ENCODE results near the gene PTPN14.

DNA sequence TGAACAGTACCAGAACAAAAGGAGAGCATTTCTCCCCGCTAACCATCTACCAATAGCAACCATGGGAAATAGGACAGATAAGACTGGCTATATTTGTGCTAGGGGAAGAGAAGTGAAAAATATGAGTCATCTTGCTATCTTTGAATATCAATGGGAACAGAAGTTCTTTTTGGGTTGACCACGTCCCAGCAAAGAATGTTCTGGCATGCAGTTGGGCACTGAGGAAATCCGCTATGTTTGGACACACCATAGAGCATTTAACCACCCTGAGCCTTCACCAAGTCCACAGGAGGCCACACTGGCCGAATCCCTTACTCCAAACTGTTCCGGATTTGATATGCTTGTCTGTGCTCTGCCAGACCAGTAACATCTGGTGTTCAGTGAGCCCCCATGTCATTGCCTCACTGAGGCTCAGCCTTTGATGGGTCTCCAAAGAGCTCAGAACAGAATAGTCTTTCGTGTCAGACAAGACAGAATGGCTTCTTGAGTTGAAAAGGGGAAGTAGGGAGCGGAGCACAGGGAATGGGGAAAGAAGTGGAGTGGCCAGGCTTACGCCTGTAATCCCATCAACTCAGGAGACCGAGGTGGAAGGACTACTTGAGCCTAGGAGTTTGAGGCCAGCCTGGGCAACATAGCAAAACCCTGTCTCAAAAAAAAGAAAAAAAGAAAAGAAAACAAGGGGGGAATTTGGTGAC, 189.1 kb downstream of the PTPN14 start:
- TF ChIP-seq MYC (IDR thresholded peaks at IDR 0.05; ENCODE audit: low read depth, low read length): no peak
- TF ChIP-seq MAX (IDR thresholded peaks at IDR 0.05; ENCODE audit: low read depth, low read length): no peak
- TF ChIP-seq CTCF (IDR thresholded peaks at IDR 0.05; ENCODE audit: low read depth, low read length): no peak
- no peak for TF ChIP-seq POLR2A (IDR thresholded peaks at IDR 0.05; ENCODE audit: extremely low read depth, insufficient read length)

Measured in NB4 (cell line).